PC-9 (cell line): ENCODE measurements around the gene BCAR3.

Experiments used
- EZH2 ChIP-seq: fragments of 200-600 bp; sonication (generic); IDR thresholded peaks from 2 replicates; pipeline ENCODE4 v1.8.0; 2017; ENCODE audit warnings: antibody characterized with exemption, low read depth
- TF ChIP-seq, protein P1 (sequence below): fragments of 200-600 bp; sonication (generic); conservative IDR thresholded peaks from 2 replicates; pipeline ENCODE4 v1.6.1; 2017; ENCODE audit warnings: mixed run types, antibody characterized with exemption, mild to moderate bottlenecking, moderate library complexity

DNA sequence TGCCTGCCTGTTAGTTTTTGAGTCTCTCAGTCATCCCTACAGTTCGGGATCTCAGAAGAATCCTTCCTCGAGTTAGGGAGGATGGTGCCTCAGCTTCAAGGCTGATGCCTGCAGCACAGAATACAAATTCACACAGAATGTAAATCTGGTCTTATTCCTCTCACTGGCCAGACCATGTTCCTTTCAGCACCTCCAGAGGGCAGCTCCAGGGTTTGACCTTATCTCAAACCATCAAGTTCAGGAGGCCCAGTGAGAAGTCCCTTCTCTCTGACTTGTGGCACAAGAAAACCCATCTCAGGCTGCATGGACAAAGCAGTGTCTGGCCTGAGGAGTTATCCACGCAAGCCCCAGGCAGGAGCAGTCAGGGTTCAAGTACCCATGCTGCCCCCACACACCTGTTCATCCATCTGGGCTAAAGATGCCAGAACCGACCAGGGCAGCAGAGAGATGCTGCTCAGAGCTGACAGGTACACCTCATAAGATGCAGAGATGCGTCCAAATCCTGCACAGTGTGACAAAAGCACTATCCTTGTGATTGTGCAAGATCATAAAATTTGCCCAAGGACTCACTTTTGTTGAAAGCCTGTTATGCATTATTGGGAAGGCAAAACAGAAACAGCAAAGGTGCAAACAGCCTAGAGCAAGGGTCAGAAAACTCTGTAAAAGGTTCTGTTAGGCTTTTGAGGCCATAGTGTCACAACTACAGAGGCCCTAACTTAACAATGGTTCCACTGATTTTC, 49.8 kb downstream of the BCAR3 start:
- TF ChIP-seq, protein P1, sequence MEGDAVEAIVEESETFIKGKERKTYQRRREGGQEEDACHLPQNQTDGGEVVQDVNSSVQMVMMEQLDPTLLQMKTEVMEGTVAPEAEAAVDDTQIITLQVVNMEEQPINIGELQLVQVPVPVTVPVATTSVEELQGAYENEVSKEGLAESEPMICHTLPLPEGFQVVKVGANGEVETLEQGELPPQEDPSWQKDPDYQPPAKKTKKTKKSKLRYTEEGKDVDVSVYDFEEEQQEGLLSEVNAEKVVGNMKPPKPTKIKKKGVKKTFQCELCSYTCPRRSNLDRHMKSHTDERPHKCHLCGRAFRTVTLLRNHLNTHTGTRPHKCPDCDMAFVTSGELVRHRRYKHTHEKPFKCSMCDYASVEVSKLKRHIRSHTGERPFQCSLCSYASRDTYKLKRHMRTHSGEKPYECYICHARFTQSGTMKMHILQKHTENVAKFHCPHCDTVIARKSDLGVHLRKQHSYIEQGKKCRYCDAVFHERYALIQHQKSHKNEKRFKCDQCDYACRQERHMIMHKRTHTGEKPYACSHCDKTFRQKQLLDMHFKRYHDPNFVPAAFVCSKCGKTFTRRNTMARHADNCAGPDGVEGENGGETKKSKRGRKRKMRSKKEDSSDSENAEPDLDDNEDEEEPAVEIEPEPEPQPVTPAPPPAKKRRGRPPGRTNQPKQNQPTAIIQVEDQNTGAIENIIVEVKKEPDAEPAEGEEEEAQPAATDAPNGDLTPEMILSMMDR, result no peak; the same call in 1 of the 2 replicates
- TF ChIP-seq EZH2, result no peak
